ENCODE results near the gene ATP2B2.
"Not testable (repeated sequence)": the region's sequence is repeated elsewhere in the genome, so short reads cannot be mapped to it uniquely, and the experiment has no call there.

ATP2B2 gene

DNA sequence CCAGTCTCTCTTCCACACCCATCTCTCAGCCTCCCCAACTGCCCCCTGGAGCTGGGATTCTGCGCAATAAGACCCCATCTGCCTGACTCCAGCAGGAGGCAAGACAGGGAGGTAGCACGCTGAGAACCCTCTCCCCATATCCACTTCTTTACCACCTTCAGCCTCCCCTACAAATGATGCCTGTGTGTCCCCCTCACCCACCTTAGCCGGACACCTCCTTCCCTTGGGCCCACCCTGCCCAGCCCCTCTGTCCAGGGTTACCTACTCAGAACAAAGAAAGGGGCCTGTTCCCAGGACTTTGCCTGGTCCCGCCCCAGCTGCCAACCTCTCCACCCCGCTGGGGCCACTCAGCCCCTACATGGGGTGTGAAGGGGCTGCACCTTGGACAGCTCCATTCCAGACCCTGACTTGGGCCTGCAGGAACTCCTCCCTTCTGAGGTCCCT lies 40.8 kb upstream of the ATP2B2 start:
- no peak for DNase-seq
- TF ChIP-seq GATA1 (IDR thresholded peaks at IDR 0.05; ENCODE audit: low read depth, low read length) (no peak), POLR2A (IDR thresholded peaks at IDR 0.05; ENCODE audit: low read length) (no peak)

GRCh38 chr3:10542518-10542917 lies 37.1 kb upstream of the ATP2B2 start:
- no peak for TF ChIP-seq GATA1 (IDR thresholded peaks at IDR 0.05; ENCODE audit: low read depth, low read length)
- TF ChIP-seq POLR2A (IDR thresholded peaks at IDR 0.05; ENCODE audit: low read length) = no peak
- DNase-seq = no peak

DNA sequence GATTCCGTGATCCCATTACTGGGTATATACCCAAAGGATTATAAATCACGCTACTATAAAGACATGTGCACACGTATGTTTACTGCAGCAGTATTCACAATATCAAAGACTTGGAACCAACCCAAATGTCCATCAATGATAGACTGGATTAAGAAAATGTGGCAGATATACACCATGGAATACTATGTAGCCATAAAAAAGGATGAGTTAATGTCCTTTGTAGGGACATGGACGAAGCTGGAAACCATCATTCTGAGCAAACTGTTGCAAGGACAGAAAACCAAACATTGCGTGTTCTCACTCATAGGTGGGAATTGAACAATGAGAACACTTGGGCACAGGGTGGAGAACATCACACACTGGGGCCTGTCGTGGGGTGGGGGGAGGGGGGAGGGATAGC lies 35.0 kb upstream of the ATP2B2 start:
- DNase-seq = not testable (repeated sequence)

GRCh38 chr3:10534066-10534465 lies 28.7 kb upstream of the ATP2B2 start:
- no peak for DNase-seq
- no peak for TF ChIP-seq GATA1 (IDR thresholded peaks at IDR 0.05; ENCODE audit: low read depth, low read length)
- no peak for TF ChIP-seq POLR2A (IDR thresholded peaks at IDR 0.05; ENCODE audit: low read length)

DNA sequence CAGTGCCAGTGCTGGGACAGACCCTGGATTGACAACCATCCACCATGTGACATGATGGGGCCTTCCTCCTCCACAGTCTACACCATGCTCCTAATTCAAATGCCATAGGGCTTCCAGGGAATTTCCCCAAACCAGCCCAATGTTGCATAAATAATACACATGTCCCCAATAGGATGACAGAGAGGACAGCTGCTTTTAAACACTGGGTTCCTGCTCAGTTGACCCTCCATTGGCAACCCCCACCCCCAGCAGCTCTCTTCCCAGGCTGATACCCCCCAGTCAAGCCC lies 28.3 kb upstream of the ATP2B2 start:
- DNase-seq = no peak
- TF ChIP-seq GATA1 (IDR thresholded peaks at IDR 0.05; ENCODE audit: low read depth, low read length) (no peak), POLR2A (IDR thresholded peaks at IDR 0.05; ENCODE audit: low read length) (no peak)

GRCh38 chr3:10532939-10533736 lies 27.8 kb upstream of the ATP2B2 start:
- no peak for TF ChIP-seq GATA1 (IDR thresholded peaks at IDR 0.05; ENCODE audit: low read depth, low read length)
- TF ChIP-seq POLR2A (IDR thresholded peaks at IDR 0.05; ENCODE audit: low read length) = no peak
- no peak for DNase-seq

DNA sequence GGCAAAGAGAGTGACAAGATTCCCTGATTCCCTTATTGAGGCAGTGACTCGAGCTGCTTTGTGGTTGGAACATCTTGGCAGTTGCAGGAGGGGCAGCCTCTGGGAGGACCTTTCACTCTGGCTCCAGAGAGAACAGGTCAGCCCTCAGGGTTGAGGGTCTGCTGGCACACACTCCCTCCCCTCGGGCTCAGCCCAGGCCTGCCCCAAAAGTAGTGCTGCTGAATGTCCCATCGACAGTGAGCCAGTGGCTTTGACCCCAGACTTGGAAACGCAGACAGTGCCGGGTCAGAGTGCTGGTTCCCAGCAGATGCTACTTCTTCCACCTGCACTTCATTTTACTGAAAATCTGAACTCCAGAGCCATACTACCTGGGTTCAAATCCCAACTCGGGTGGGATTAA lies 25.6 kb upstream of the ATP2B2 start:
- no peak for TF ChIP-seq POLR2A (IDR thresholded peaks at IDR 0.05; ENCODE audit: low read length)
- TF ChIP-seq GATA1 (IDR thresholded peaks at IDR 0.05; ENCODE audit: low read depth, low read length) = no peak
- no peak for DNase-seq

DNA sequence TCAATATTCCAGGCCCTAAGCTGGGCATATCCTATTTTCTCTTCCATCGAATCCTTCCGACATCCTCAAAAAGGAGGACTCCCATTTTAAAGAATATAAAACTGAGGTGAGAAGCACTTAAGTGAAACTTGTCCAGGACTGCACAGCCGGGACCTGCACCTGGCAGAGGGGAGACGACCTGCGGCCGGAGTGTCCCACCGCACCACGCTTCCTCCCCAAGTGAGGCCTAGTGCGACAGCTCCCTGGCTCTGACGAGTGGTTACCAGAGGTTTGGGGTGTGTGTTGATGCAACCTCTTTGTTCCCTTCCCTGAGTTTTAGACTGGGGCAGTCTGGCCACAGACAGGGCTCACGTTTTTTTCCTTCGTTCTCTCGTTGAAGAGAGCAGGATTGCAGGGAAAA lies 24.9 kb upstream of the ATP2B2 start:
- TF ChIP-seq POLR2A (IDR thresholded peaks at IDR 0.05; ENCODE audit: low read length) (no peak), GATA1 (IDR thresholded peaks at IDR 0.05; ENCODE audit: low read depth, low read length) (no peak)
- DNase-seq = no peak

- DNase-seq = no peak
- TF ChIP-seq POLR2A (IDR thresholded peaks at IDR 0.05; ENCODE audit: low read length) (no peak), GATA1 (IDR thresholded peaks at IDR 0.05; ENCODE audit: low read depth, low read length) (no peak)
Measured at GRCh38 chr3:10529809-10530208, 24.4 kb upstream of the ATP2B2 start.

GRCh38 chr3:10528046-10528445 lies 22.7 kb upstream of the ATP2B2 start:
- TF ChIP-seq GATA1 (IDR thresholded peaks at IDR 0.05; ENCODE audit: low read depth, low read length) (no peak), POLR2A (IDR thresholded peaks at IDR 0.05; ENCODE audit: low read length) (no peak)
- no peak for DNase-seq

DNA sequence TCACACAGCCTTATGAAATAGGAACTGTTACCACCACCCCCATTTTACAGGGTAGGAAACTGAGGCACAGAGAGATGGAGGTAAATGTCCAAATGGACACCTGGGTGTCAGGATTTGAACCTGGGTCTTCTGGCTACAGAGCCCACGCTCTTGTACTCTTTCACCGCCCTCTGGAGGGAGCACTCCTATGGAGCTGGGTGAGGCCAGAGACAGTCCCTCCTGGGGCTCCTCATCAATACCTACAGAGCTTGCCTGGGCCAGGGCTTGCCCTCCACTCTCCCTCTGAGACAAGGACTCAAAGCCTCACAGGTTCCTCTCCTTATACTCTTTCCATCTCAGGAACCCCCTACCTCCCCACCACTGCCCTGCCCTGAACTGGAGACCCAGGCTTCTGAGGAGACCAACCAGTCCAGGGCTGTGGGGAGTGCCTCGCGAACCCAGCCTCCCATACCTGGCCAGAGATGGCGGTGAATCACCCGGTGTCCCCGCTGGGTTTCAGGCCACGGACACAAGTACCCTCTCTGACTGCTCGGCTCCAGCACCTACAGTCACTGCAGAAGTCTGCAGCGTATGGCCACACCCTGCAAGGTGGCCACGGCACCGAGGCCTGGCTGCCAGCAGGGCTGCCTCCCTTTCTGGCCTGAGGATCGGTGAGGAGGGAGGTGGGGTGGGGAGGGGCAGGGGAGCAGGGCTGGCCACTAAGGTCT lies 22.1 kb upstream of the ATP2B2 start:
- TF ChIP-seq POLR2A (IDR thresholded peaks at IDR 0.05; ENCODE audit: low read length) (no peak), GATA1 (IDR thresholded peaks at IDR 0.05; ENCODE audit: low read depth, low read length) (no peak)
- no peak for DNase-seq

GRCh38 chr3:10526366-10526765 lies 21.0 kb upstream of the ATP2B2 start:
- DNase-seq = no peak
- TF ChIP-seq GATA1 (IDR thresholded peaks at IDR 0.05; ENCODE audit: low read depth, low read length) = no peak
- TF ChIP-seq POLR2A (IDR thresholded peaks at IDR 0.05; ENCODE audit: low read length) = no peak

DNA sequence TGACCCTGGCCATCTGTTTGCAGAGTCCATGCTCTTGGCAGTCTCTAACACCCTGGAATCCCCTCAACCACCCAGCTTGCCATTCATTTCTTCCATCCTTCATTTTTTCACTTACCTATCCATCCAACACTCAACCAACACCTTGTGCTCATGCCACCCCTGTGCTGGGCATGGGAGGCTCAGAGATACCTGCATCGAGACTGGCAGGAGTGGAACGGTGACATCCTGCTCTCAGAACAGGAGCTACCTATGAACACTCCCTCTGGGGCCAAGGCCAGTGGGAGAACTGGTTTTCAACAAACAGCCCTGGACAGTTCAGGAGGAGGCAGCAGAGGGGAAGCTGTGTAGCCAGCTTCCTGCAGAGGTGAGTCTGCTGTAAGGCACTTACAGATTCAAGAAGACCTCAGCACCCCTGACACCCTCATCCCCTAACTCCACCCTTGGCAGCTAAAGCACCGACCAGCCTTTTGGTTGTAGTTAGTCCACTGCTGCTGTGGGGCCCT lies 19.5 kb upstream of the ATP2B2 start:
- TF ChIP-seq GATA1 (IDR thresholded peaks at IDR 0.05; ENCODE audit: low read depth, low read length) (no peak), POLR2A (IDR thresholded peaks at IDR 0.05; ENCODE audit: low read length) (no peak)

GRCh38 chr3:10524270-10524669 lies 18.9 kb upstream of the ATP2B2 start:
- no peak for TF ChIP-seq POLR2A (IDR thresholded peaks at IDR 0.05; ENCODE audit: low read length)
- TF ChIP-seq GATA1 (IDR thresholded peaks at IDR 0.05; ENCODE audit: low read depth, low read length) = no peak
- no peak for DNase-seq

More for the DNA sequence above, 19.5 kb upstream of the ATP2B2 start:
- DNase-seq = no peak

DNA sequence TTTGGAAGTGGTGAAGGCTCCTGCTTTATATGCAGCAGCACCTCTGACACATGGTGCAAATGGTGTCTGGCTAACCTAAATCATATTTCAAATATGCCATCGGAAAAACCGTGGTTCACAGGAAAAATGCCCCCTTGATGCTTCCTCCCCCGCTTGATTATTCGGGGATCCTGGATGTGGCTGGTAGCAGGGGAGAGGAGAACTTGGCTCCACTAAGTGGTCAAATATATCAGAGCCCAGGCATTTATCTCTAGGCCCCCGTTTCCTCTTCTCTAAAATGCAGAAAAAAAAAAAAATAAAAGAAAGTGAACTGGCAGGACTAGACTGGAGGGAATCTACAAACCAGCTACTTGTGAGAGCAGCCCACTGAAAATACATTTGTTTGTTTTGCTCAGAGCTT lies 18.2 kb upstream of the ATP2B2 start:
- TF ChIP-seq POLR2A (IDR thresholded peaks at IDR 0.05; ENCODE audit: low read length) (no peak), GATA1 (IDR thresholded peaks at IDR 0.05; ENCODE audit: low read depth, low read length) (no peak)
- DNase-seq = no peak

Data from erythroblast (primary cell).